Islet precursor cell (in vitro differentiated cells): ENCODE results near the gene DENND1C.

Experiments
- DNase-seq: peaks from one replicate; pipeline ENCODE4 v3.0.0-alpha.2; 2018

Gene DENND1C

GRCh38 chr19:6418562-6418932, 63.0 kb downstream of the DENND1C start:
- DNase-seq = no peak

GRCh38 chr19:6417713-6418561, 63.6 kb downstream of the DENND1C start:
- DNase-seq = peak; percentile 58
